Measurements from ENCODE around the gene BTBD16.

Gene BTBD16

GRCh38 chr10:122306282-122306681, 35.2 kb downstream of the BTBD16 start:
- no peak for TF ChIP-seq CTCF (IDR thresholded peaks at IDR 0.05)

- no peak for TF ChIP-seq CTCF (IDR thresholded peaks at IDR 0.05)
Observed at GRCh38 chr10:122306744-122307143, 35.6 kb downstream of the BTBD16 start.

GRCh38 chr10:122307669-122308416, 36.7 kb downstream of the BTBD16 start:
- TF ChIP-seq CTCF (IDR thresholded peaks at IDR 0.05): no peak

- TF ChIP-seq CTCF (IDR thresholded peaks at IDR 0.05): no peak
Observed at GRCh38 chr10:122308417-122309141, 37.5 kb downstream of the BTBD16 start.

- no peak for TF ChIP-seq CTCF (IDR thresholded peaks at IDR 0.05)
Observed at GRCh38 chr10:122310311-122311050, 39.4 kb downstream of the BTBD16 start.

GRCh38 chr10:122311051-122311410, 39.9 kb downstream of the BTBD16 start:
- no peak for TF ChIP-seq CTCF (IDR thresholded peaks at IDR 0.05)

GRCh38 chr10:122311716-122312115, 40.6 kb downstream of the BTBD16 start:
- TF ChIP-seq CTCF (IDR thresholded peaks at IDR 0.05): no peak
